Upper lobe of right lung (tissue), 1 donor: ENCODE data around the gene MFAP3L. TPM values are rescaled to one million over a fixed set of nuclear protein-coding genes. Genes with fewer than 3 reads are reported as not detected.

Source experiments
- ATAC-seq: fragments of 200-7000 bp; cut with Tn5 transposase; one replicate; pipeline ENCODE4 v1.9.1; 2020; ENCODE audit warnings: mild to moderate bottlenecking, moderate library complexity
- DNase-seq: peaks from one replicate; pipeline ENCODE4 v3.0.0-alpha.2; 2020
- H3K27ac ChIP-seq: fragments of 200-600 bp; one replicate; pipeline ENCODE4 v1.8.0; 2022
- H3K27me3 ChIP-seq: fragments of 200-600 bp; one replicate; pipeline ENCODE4 v1.8.0; 2022; ENCODE audit warnings: mild to moderate bottlenecking
- H3K36me3 ChIP-seq: fragments of 200-600 bp; one replicate; pipeline ENCODE4 v1.8.0; 2022
- H3K4me1 ChIP-seq: fragments of 200-600 bp; one replicate; pipeline ENCODE4 v1.8.0; 2022
- H3K4me3 ChIP-seq: fragments of 200-600 bp; one replicate; pipeline ENCODE4 v1.8.0; 2022; ENCODE audit warnings: mild to moderate bottlenecking
- H3K9me3 ChIP-seq: fragments of 200-600 bp; one replicate; pipeline ENCODE4 v1.8.0; 2022
- intact Hi-C: fragments of 100-400 bp; cut with DNase I; formaldehyde crosslinking; loops from one replicate; pipeline ENCODE4 v1.11.0; 2022
- total RNA-seq: library from RNA; stranded (reverse); fragmentation: NEBNext Ultra II Directional; extraction: Animal tissue kit (Norgen Biotek cat#: 25700); gene quantifications from one replicate; pipeline ENCODE4 v1.2.1, GENCODE V29; 2021
- TF ChIP-seq, protein P1 (sequence below): fragments of 200-600 bp; IDR thresholded peaks from one replicate; pipeline ENCODE4 v1.8.0; 2022; ENCODE audit warnings: antibody characterized with exemption
- donor health status: DM: no; HTN: yes; CAD: no; lungs with severe emphysema.

The MFAP3L gene
- total RNA-seq, 1 donor from 2014 or later: 9.6 TPM

DNA sequence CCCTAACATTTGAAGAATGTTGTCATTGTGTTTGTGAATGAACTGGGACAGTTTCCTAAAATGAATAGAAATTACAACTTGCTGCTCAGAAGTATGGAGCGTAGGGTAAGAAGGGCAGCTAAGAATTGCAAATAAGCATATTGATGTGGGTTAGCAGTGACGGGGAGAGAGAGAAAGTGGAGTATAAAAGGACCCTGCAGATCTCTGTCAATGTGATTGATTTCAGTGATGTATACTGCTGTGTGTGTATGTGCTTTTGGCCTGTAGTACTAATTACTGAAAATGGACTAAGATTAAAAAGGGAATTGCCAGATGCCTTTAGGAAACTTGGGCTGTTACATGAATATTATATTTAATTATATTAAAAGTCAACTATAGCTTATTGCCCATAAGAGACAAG is 7.8 kb upstream of the MFAP3L start:
- ATAC-seq: no peak
- peaks cover 6% of the 10 kb centered on the region for H3K27me3 ChIP-seq
- TF ChIP-seq, protein P1, sequence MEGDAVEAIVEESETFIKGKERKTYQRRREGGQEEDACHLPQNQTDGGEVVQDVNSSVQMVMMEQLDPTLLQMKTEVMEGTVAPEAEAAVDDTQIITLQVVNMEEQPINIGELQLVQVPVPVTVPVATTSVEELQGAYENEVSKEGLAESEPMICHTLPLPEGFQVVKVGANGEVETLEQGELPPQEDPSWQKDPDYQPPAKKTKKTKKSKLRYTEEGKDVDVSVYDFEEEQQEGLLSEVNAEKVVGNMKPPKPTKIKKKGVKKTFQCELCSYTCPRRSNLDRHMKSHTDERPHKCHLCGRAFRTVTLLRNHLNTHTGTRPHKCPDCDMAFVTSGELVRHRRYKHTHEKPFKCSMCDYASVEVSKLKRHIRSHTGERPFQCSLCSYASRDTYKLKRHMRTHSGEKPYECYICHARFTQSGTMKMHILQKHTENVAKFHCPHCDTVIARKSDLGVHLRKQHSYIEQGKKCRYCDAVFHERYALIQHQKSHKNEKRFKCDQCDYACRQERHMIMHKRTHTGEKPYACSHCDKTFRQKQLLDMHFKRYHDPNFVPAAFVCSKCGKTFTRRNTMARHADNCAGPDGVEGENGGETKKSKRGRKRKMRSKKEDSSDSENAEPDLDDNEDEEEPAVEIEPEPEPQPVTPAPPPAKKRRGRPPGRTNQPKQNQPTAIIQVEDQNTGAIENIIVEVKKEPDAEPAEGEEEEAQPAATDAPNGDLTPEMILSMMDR: no peak
- no peak for DNase-seq
- no peaks in the 10 kb centered on the region for H3K4me1 ChIP-seq
- no peaks in the 10 kb centered on the region for H3K36me3 ChIP-seq
- H3K27ac ChIP-seq: no peak overlapping the region
- intact Hi-C loops: no loop called here
- H3K4me3 ChIP-seq: no peak overlapping the region
- H3K9me3 ChIP-seq: no peaks in the 10 kb centered on the region

DNA sequence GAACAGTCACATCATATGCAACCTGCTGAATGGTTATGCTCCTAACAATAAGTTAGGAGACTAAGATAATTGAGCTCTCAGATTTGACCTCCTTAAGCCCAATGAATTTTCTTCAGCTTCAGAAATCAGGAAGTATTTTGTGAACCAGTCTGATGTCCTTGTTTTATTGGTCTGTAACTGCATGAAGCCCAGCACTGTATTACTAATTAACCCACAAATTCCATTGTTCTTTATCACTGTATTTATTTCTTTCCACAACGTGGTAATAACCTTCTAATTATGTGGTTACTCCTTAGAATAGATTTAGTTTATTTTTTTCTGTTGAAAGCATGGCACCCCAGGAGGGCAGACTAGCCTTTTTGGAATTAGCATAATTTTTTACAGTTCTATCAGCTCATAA is 3.9 kb upstream of the MFAP3L start:
- intact Hi-C loops: no loop called here
- Histone ChIP-seq H3K4me3 (no peak overlapping the region), H3K9me3 (no peaks in the 10 kb centered on the region), H3K27ac (no peak overlapping the region), H3K4me1 (no peaks in the 10 kb centered on the region), H3K27me3 (peaks cover 6% of the 10 kb centered on the region), H3K36me3 (no peaks in the 10 kb centered on the region)
- TF ChIP-seq, protein P1: no peak
- DNase-seq (no peak), ATAC-seq (no peak)

DNA sequence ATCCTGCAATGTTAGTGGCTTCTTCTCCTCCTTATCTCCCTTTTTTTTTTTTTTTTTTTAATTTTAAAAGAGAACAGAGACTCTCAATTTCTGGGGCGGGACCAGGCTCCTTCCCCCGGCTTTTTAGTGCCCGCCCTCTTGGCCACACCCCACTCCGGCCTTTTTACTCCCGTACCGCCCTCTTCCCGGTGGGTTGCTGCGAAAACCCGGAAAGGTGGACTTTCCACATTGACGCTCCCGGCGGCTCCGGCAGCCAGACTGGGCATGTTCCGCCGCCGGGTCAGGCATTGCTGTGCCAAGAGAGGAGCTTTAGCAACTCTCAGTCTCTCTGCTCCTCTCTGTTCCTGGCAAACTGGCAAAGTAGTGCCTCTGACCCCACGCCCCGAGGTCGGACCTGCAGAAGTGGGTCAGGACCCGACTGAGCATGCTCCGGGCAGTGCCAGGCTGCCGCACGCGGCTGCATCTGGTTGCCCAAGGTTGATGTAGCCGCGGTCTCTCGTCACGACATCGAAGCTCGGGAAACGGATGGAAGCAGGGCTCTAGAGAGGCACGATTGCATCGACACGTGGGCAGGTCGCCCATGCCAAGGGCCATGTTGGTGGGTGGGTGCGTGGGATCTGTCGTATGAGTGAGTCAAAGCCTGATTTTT is 1.1 kb upstream of the MFAP3L start:
- ATAC-seq: peak; percentile 92
- peak; percentile 96 for DNase-seq
- H3K36me3 ChIP-seq: no peaks in the 10 kb centered on the region
- TF ChIP-seq, protein P1: no peak
- H3K4me1 ChIP-seq: no peaks in the 10 kb centered on the region
- peak overlapping the region; percentile 68 for H3K27ac ChIP-seq
- intact Hi-C loops: no loop called here
- H3K27me3 ChIP-seq: peaks cover 6% of the 10 kb centered on the region
- H3K4me3 ChIP-seq: peak overlapping the region; percentile 86
- no peaks in the 10 kb centered on the region for H3K9me3 ChIP-seq

DNA sequence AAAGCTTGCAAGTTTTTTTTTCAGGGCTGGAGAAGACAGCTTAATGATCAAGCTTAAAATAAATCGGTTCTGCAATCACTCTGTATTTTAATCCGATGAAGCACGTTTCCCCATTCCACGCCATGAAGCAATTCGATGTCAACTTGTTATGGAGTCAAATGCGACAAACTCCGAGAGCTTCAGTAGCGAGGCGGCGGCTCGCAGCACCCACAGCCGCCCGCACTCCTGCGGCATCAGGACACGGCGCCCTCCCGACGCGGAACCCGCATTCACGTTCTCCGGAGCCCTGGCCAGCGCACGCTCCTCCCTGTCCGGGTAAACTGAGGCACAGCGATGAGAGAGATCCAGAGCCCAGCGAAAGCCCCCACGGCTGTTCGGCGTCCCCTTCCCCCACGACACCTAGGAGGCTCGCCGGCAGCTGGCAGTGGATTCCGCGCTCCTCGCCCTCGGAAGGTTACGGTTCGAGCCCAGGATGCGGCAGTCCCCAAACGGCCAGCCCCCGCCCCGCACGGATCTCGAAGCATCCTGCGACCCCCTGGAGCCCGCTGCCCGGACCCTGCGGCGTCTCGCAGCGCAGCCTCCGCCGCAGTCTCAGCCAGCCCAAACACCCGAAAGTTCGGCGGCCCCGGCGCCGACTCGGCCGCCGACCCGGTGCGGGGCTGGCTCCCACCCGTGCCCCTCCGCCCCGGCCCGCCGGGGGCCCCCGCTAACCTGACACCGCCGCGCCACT is 507 bp downstream of the MFAP3L start:
- Histone ChIP-seq H3K9me3 (no peaks in the 10 kb centered on the region), H3K27ac (no peak overlapping the region), H3K4me1 (no peaks in the 10 kb centered on the region), H3K36me3 (no peaks in the 10 kb centered on the region), H3K27me3 (no peaks in the 10 kb centered on the region), H3K4me3 (peak overlapping the region; percentile 86)
- TF ChIP-seq, protein P1: no peak
- ATAC-seq (no peak), DNase-seq (no peak)
- intact Hi-C loops: no loop called here

DNA sequence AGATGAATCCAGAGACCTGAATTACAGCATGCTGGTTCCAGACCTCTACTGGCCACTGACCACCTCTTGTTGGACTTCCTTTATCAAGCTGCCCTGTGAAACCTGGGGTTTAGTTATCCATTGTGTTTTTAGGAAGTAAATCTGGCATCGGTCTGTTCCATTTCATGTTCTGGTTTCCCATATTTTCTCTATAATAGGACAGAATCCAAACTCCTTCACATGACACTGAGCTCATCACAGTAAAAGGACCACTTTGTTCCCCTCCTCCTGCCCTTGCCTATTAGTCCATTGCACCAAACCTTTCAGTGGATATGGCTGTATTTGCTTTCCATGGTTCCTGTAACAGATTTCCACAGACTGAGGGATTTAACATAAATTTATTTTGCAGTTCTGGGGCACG is 4.0 kb downstream of the MFAP3L start:
- no peak for DNase-seq
- intact Hi-C loops: no loop called here
- no peak overlapping the region for H3K27ac ChIP-seq
- H3K9me3 ChIP-seq: no peaks in the 10 kb centered on the region
- no peaks in the 10 kb centered on the region for H3K36me3 ChIP-seq
- H3K4me3 ChIP-seq: no peak overlapping the region
- no peak for ATAC-seq
- no peaks in the 10 kb centered on the region for H3K27me3 ChIP-seq
- no peaks in the 10 kb centered on the region for H3K4me1 ChIP-seq
- TF ChIP-seq, protein P1: no peak
